HepG2 (cell line): Measurements from ENCODE around the gene SLC16A11. TPM values are rescaled to one million over a fixed set of nuclear protein-coding genes. Genes with fewer than 3 reads are reported as not detected.

ENCODE experiments used
- FOXC1 ChIP-seq: sonication (generic); formaldehyde crosslinking; IDR thresholded peaks from 2 replicates; pipeline ENCODE4 v1.8.0; 2022; ENCODE audit warnings: mild to moderate bottlenecking, missing genetic modification reagents, borderline replicate concordance
- KAT2B ChIP-seq: fragments of 150-350 bp; IDR thresholded peaks from 2 replicates; pipeline ENCODE4 v1.6.1; 2014; ENCODE audit warnings: low read depth, low read length, borderline replicate concordance
- MTA1 ChIP-seq: sonication (generic); formaldehyde crosslinking; IDR thresholded peaks from 2 replicates; pipeline ENCODE4 v1.4.0; 2020; ENCODE audit warnings: missing genetic modification reagents, mild to moderate bottlenecking, borderline replicate concordance
- PHF21A ChIP-seq: sonication (generic); formaldehyde crosslinking; IDR thresholded peaks from 2 replicates; pipeline ENCODE4 v1.5.0; 2020; ENCODE audit warnings: mild to moderate bottlenecking, missing genetic modification reagents
- POLR2AphosphoS2 ChIP-seq: IDR thresholded peaks from 2 replicates; pipeline ENCODE4 v1.6.1; 2011; ENCODE audit warnings: low read depth, low read length, improper control_type of control experiment
- RFX3 ChIP-seq: IDR thresholded peaks from 2 replicates; pipeline ENCODE4 v1.6.1; 2016; ENCODE audit warnings: missing biosample characterization, missing genetic modification reagents
- ZNF343 ChIP-seq: sonication (generic); formaldehyde crosslinking; IDR thresholded peaks from 2 replicates; pipeline ENCODE4 v1.4.0; 2020; ENCODE audit warnings: mild to moderate bottlenecking, missing genetic modification reagents
- ZNF468 ChIP-seq: sonication (generic); formaldehyde crosslinking; IDR thresholded peaks from 2 replicates; pipeline ENCODE4 v1.8.0; 2022; ENCODE audit warnings: mild to moderate bottlenecking, moderate library complexity, missing genetic modification reagents
- ZNF709 ChIP-seq: sonication (generic); formaldehyde crosslinking; IDR thresholded peaks from 2 replicates; pipeline ENCODE4 v1.5.0; 2020; ENCODE audit warnings: mild to moderate bottlenecking, missing genetic modification reagents
- polyA plus RNA-seq, 8 experiments: library from polyadenylated mRNA; depleted of rRNA in 3 of 8; stranded (reverse) in 7 of 8; unstranded in 1 of 8; fragments of >200 nt; fragmentation: Illumina TruSeq in 4 of 8; extraction: Trizol in 4 of 8; gene quantifications; 2 replicates each; pipeline versions ENCODE4 v1.2.1 to v1.2.3, GENCODE V29; 2011 to 2016; ENCODE audit warnings: low read depth in 4 of 8, missing spikeins in 1 of 8, mixed read lengths in 1 of 8; ENCODE audit not compliant: insufficient read depth in 1 of 8
- total RNA-seq, 5 experiments: library from RNA; depleted of rRNA; stranded (reverse); fragments of >200 nt; fragmentation: Illumina TruSeq; extraction: Trizol; gene quantifications; 2 replicates each; pipeline ENCODE4 v1.2.3, GENCODE V29; 2016; ENCODE audit warnings: low read depth in 1 of 5
- TF ChIP-seq, protein P1 (sequence below): sonication (generic); formaldehyde crosslinking; IDR thresholded peaks from 2 replicates; pipeline ENCODE4 v1.4.0; 2020; ENCODE audit warnings: missing genetic modification reagents
- TF ChIP-seq, protein P2 (sequence below): IDR thresholded peaks from 2 replicates; pipeline ENCODE4 v1.6.1; 2016
- TF ChIP-seq, protein P3 (sequence below): sonication (generic); formaldehyde crosslinking; IDR thresholded peaks from 2 replicates; pipeline ENCODE4 v1.9.0; 2021; ENCODE audit warnings: missing genetic modification reagents, borderline replicate concordance
- TF ChIP-seq, protein P4 (sequence below): sonication (generic); formaldehyde crosslinking; IDR thresholded peaks from 2 replicates; pipeline ENCODE4 v1.5.0; 2020; ENCODE audit warnings: missing genetic modification reagents, mild to moderate bottlenecking, borderline replicate concordance
- TF ChIP-seq, protein P5 (sequence below): IDR thresholded peaks from 2 replicates; pipeline ENCODE4 v1.6.1; 2016; ENCODE audit warnings: mild to moderate bottlenecking, missing biosample characterization, missing genetic modification reagents
- TF ChIP-seq, protein P6 (sequence below): sonication (generic); formaldehyde crosslinking; conservative IDR thresholded peaks from 2 replicates; pipeline ENCODE4 v1.8.0; 2022; ENCODE audit warnings: missing genetic modification reagents
- TF ChIP-seq, protein P7 (sequence below): sonication (generic); formaldehyde crosslinking; IDR thresholded peaks from 2 replicates; pipeline ENCODE4 v1.5.1; 2020; ENCODE audit warnings: mild to moderate bottlenecking, missing genetic modification reagents, borderline replicate concordance

The SLC16A11 gene
- total and polyA plus RNA-seq, 2 of the 13 experiments (the other 11 are each of a cell fraction or from before 2014, with no cell fraction given) = not detected

DNA sequence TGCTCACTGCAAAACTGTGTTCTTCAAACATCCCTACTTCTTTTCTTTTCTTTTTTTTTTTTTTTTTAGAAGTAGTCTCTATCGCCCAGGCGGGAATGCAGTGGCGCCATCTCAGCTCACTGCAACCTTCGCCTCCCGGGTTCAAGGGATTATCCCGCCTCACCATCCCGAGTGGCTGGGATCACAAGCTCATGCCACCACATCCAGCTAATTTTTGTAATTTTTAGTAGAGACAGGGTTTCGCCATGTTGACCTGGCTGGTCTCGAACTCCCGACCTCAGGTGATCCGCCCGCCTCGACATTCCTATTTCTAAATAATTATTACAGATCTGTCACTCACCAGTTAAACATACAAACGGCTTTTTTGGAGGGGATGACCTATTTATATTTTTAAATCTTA, 32.5 kb downstream of the SLC16A11 start (continued):
- TF ChIP-seq, protein P1, sequence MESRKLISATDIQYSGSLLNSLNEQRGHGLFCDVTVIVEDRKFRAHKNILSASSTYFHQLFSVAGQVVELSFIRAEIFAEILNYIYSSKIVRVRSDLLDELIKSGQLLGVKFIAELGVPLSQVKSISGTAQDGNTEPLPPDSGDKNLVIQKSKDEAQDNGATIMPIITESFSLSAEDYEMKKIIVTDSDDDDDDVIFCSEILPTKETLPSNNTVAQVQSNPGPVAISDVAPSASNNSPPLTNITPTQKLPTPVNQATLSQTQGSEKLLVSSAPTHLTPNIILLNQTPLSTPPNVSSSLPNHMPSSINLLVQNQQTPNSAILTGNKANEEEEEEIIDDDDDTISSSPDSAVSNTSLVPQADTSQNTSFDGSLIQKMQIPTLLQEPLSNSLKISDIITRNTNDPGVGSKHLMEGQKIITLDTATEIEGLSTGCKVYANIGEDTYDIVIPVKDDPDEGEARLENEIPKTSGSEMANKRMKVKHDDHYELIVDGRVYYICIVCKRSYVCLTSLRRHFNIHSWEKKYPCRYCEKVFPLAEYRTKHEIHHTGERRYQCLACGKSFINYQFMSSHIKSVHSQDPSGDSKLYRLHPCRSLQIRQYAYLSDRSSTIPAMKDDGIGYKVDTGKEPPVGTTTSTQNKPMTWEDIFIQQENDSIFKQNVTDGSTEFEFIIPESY (CRISPR knock-in tag) = peak; percentile 84
- no peak for TF ChIP-seq PHF21A (CRISPR knock-in tag)
- TF ChIP-seq POLR2AphosphoS2 = no peak
- TF ChIP-seq ZNF343 (CRISPR knock-in tag) = no peak
- TF ChIP-seq ZNF709 (CRISPR knock-in tag) = peak; percentile 6; the same call in 1 of the 2 replicates
- TF ChIP-seq, protein P2, sequence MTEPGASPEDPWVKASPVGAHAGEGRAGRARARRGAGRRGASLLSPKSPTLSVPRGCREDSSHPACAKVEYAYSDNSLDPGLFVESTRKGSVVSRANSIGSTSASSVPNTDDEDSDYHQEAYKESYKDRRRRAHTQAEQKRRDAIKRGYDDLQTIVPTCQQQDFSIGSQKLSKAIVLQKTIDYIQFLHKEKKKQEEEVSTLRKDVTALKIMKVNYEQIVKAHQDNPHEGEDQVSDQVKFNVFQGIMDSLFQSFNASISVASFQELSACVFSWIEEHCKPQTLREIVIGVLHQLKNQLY = no peak
- TF ChIP-seq, protein P3, sequence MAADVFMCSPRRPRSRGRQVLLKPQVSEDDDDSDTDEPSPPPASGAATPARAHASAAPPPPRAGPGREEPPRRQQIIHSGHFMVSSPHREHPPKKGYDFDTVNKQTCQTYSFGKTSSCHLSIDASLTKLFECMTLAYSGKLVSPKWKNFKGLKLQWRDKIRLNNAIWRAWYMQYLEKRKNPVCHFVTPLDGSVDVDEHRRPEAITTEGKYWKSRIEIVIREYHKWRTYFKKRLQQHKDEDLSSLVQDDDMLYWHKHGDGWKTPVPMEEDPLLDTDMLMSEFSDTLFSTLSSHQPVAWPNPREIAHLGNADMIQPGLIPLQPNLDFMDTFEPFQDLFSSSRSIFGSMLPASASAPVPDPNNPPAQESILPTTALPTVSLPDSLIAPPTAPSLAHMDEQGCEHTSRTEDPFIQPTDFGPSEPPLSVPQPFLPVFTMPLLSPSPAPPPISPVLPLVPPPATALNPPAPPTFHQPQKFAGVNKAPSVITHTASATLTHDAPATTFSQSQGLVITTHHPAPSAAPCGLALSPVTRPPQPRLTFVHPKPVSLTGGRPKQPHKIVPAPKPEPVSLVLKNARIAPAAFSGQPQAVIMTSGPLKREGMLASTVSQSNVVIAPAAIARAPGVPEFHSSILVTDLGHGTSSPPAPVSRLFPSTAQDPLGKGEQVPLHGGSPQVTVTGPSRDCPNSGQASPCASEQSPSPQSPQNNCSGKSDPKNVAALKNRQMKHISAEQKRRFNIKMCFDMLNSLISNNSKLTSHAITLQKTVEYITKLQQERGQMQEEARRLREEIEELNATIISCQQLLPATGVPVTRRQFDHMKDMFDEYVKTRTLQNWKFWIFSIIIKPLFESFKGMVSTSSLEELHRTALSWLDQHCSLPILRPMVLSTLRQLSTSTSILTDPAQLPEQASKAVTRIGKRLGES (CRISPR knock-in tag) = no peak
- TF ChIP-seq, protein P4, sequence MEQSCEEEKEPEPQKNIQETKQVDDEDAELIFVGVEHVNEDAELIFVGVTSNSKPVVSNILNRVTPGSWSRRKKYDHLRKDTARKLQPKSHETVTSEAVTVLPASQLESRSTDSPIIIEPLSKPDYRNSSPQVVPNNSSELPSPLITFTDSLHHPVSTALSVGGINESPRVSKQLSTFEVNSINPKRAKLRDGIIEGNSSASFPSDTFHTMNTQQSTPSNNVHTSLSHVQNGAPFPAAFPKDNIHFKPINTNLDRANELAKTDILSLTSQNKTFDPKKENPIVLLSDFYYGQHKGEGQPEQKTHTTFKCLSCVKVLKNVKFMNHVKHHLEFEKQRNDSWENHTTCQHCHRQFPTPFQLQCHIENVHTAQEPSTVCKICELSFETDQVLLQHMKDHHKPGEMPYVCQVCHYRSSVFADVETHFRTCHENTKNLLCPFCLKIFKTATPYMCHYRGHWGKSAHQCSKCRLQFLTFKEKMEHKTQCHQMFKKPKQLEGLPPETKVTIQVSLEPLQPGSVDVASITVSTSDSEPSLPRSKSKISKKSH (CRISPR knock-in tag) = no peak
- TF ChIP-seq, protein P5, sequence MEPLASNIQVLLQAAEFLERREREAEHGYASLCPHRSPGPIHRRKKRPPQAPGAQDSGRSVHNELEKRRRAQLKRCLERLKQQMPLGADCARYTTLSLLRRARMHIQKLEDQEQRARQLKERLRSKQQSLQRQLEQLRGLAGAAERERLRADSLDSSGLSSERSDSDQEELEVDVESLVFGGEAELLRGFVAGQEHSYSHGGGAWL (CRISPR knock-in tag) = no peak
- TF ChIP-seq FOXC1 = no peak
- TF ChIP-seq, protein P6, sequence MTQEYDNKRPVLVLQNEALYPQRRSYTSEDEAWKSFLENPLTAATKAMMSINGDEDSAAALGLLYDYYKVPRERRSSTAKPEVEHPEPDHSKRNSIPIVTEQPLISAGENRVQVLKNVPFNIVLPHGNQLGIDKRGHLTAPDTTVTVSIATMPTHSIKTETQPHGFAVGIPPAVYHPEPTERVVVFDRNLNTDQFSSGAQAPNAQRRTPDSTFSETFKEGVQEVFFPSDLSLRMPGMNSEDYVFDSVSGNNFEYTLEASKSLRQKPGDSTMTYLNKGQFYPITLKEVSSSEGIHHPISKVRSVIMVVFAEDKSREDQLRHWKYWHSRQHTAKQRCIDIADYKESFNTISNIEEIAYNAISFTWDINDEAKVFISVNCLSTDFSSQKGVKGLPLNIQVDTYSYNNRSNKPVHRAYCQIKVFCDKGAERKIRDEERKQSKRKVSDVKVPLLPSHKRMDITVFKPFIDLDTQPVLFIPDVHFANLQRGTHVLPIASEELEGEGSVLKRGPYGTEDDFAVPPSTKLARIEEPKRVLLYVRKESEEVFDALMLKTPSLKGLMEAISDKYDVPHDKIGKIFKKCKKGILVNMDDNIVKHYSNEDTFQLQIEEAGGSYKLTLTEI = no peak
- TF ChIP-seq RFX3 (CRISPR knock-in tag) = no peak
- no peak for TF ChIP-seq ZNF468 (CRISPR knock-in tag)
- TF ChIP-seq, protein P7, sequence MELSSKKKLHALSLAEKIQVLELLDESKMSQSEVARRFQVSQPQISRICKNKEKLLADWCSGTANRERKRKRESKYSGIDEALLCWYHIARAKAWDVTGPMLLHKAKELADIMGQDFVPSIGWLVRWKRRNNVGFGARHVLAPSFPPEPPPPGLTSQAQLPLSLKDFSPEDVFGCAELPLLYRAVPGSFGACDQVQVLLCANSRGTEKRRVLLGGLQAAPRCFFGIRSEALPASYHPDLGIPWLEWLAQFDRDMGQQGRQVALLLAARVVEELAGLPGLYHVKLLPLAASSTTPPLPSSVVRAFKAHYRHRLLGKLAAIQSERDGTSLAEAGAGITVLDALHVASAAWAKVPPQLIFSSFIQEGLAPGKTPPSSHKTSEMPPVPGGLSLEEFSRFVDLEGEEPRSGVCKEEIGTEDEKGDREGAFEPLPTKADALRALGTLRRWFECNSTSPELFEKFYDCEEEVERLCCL (CRISPR knock-in tag) = no peak
- no peak for TF ChIP-seq MTA1 (CRISPR knock-in tag)
- TF ChIP-seq KAT2B = no peak
